ENCODE results near the gene MRTFB. TPM values are rescaled to one million over a fixed set of nuclear protein-coding genes. Genes with fewer than 3 reads are reported as not detected.
A peak's percentile ranks its signal among the peaks of the same experiment; 100 is the strongest.

Gene MRTFB
- total RNA-seq, 1 experiment from 2014 or later = 12.7 TPM

DNA sequence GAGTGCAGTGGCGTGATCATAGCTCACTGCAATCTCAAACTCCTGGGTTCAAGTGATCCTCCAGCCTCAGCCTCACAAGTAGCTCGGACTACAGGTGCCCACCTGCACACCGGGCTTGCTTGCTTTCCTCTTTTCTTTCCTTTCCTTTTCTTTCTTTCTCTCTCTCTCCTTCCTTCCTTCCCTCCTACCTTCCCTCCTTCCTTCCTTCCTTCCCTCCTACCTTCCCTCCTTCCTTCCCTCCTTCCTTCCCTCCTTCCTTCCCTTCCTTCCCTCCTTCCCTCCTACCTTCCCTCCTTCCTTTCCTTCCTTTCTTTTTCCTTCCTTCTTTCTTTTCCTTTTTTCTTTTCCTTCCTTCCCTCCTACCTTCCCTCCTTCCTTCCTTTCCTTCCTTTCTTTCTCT, 225.5 kb downstream of the MRTFB start:
- Histone ChIP-seq H3F3A (ENCODE audit: low read length, unreplicated experiment) (no peaks in the 10 kb centered on the region), H3K9me2 (replicated peaks; ENCODE audit: low read length) (no peaks in the 10 kb centered on the region), H3K9me3 (ENCODE audit: low read length) (no peaks in the 10 kb centered on the region), H3K4me3 (ENCODE audit: low read length) (no peak overlapping the region), H3K9ac (ENCODE audit: low read length) (no peak overlapping the region), H3K4me1 (ENCODE audit: insufficient read depth, low read length) (peaks cover 4% of the 10 kb centered on the region; the same call in 1 of the 2 replicates), H3K79me2 (ENCODE audit: low read length) (no peaks in the 10 kb centered on the region), H3K27ac (ENCODE audit: low read length) (no peak overlapping the region), H3K27me3 (ENCODE audit: low read length) (no peaks in the 10 kb centered on the region), H4K20me1 (ENCODE audit: low read length) (no peaks in the 10 kb centered on the region), H3K4me2 (ENCODE audit: low read length) (no peak overlapping the region), H2AFZ (ENCODE audit: low read length) (no peak overlapping the region), H3K36me3 (ENCODE audit: low read depth, low read length) (no peaks in the 10 kb centered on the region)
- TF ChIP-seq EZH2phosphoT487 (IDR thresholded peaks at IDR 0.05; ENCODE audit: borderline replicate concordance, low read length) (no peak), EZH2 (IDR thresholded peaks at IDR 0.05; ENCODE audit: low read length, unreplicated experiment) (no peak), CTCF (conservative IDR thresholded peaks at IDR 0.05; ENCODE audit: low read depth, low read length) (no peak)
- POLR2A ChIA-PET (ENCODE audit: unreplicated experiment) = no interaction called here
- ATAC-seq (no peak), DNase-seq (no peak)
- BruUV-seq (replicated peaks) = no TSS peak
- intact Hi-C loops (cut with micrococcal nuclease) = no loop called here
- CTCF ChIA-PET = no interaction called here

- BruUV-seq (replicated peaks) = no TSS peak
- Histone ChIP-seq H3K9me3 (ENCODE audit: low read length) (no peaks in the 10 kb centered on the region), H3K4me1 (ENCODE audit: insufficient read depth, low read length) (peaks cover 4% of the 10 kb centered on the region; the same call in 1 of the 2 replicates), H2AFZ (ENCODE audit: low read length) (no peak overlapping the region), H3K9me2 (replicated peaks; ENCODE audit: low read length) (no peaks in the 10 kb centered on the region), H3F3A (ENCODE audit: low read length, unreplicated experiment) (no peaks in the 10 kb centered on the region), H3K4me3 (ENCODE audit: low read length) (no peak overlapping the region), H3K27ac (ENCODE audit: low read length) (no peak overlapping the region), H3K9ac (ENCODE audit: low read length) (no peak overlapping the region), H3K27me3 (ENCODE audit: low read length) (no peaks in the 10 kb centered on the region), H4K20me1 (ENCODE audit: low read length) (no peaks in the 10 kb centered on the region), H3K4me2 (ENCODE audit: low read length) (no peak overlapping the region), H3K36me3 (ENCODE audit: low read depth, low read length) (no peaks in the 10 kb centered on the region), H3K79me2 (ENCODE audit: low read length) (peaks cover 14% of the 10 kb centered on the region)
- intact Hi-C loops (cut with micrococcal nuclease) = no loop called here
- TF ChIP-seq CTCF (conservative IDR thresholded peaks at IDR 0.05; ENCODE audit: low read depth, low read length) = no peak
- TF ChIP-seq EZH2 (IDR thresholded peaks at IDR 0.05; ENCODE audit: low read length, unreplicated experiment) = no peak
- no peak for TF ChIP-seq EZH2phosphoT487 (IDR thresholded peaks at IDR 0.05; ENCODE audit: borderline replicate concordance, low read length)
- CTCF ChIA-PET = no interaction called here
- DNase-seq (no peak), ATAC-seq (no peak)
- POLR2A ChIA-PET (ENCODE audit: unreplicated experiment) = no interaction called here
Observed at GRCh38 chr16:14298374-14299122, 227.4 kb downstream of the MRTFB start.

DNA sequence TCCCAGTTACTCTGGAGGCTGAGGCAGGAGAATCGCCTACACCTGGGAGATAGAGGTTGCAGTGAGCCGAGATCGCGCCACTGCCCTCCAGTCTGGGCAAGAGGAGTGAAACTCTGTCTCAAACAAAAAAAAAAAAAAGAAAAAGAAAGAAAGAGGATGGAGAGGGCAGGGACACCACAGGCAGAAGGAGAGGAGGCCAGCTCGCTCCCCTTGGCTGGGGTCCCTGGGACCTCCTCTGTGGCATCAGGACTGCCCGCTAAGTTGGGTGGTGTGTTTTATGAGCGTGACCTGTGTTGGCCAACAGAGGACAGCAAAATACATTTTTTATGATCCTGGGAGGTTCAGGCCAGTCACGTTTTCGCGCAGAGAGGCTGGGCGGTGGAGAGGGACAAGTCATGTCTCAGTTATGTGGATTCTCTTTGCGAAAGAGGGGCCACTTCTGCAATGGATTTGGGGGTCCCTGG, 229.6 kb downstream of the MRTFB start:
- Histone ChIP-seq H3K27ac (ENCODE audit: low read length) (no peak overlapping the region), H3F3A (ENCODE audit: low read length, unreplicated experiment) (no peaks in the 10 kb centered on the region), H3K79me2 (ENCODE audit: low read length) (peaks cover 36% of the 10 kb centered on the region), H3K4me1 (ENCODE audit: insufficient read depth, low read length) (peaks cover 13% of the 10 kb centered on the region), H4K20me1 (ENCODE audit: low read length) (no peaks in the 10 kb centered on the region), H3K4me3 (ENCODE audit: low read length) (peak overlapping the region; percentile 70), H3K9ac (ENCODE audit: low read length) (no peak overlapping the region), H3K9me2 (replicated peaks; ENCODE audit: low read length) (no peaks in the 10 kb centered on the region), H3K4me2 (ENCODE audit: low read length) (peak overlapping the region; percentile 96), H3K9me3 (ENCODE audit: low read length) (no peaks in the 10 kb centered on the region), H3K36me3 (ENCODE audit: low read depth, low read length) (no peaks in the 10 kb centered on the region), H3K27me3 (ENCODE audit: low read length) (no peaks in the 10 kb centered on the region), H2AFZ (ENCODE audit: low read length) (peak overlapping the region; percentile 64)
- CTCF ChIA-PET = no interaction called here
- ATAC-seq (peak; percentile 78), DNase-seq (peak; percentile 76)
- no peak for TF ChIP-seq EZH2phosphoT487 (IDR thresholded peaks at IDR 0.05; ENCODE audit: borderline replicate concordance, low read length)
- peak; percentile 66 for TF ChIP-seq CTCF (conservative IDR thresholded peaks at IDR 0.05; ENCODE audit: low read depth, low read length)
- no TSS peak for BruUV-seq (replicated peaks)
- intact Hi-C loops (cut with micrococcal nuclease) = loop anchor here (1.0 to 10.0 kb wide), 3 partner anchors 84 to 229 kb away; no protein-coding TSS in a partner anchor
- POLR2A ChIA-PET (ENCODE audit: unreplicated experiment) = no interaction called here
